Measurements from ENCODE around the gene PLEKHG3.

DNA sequence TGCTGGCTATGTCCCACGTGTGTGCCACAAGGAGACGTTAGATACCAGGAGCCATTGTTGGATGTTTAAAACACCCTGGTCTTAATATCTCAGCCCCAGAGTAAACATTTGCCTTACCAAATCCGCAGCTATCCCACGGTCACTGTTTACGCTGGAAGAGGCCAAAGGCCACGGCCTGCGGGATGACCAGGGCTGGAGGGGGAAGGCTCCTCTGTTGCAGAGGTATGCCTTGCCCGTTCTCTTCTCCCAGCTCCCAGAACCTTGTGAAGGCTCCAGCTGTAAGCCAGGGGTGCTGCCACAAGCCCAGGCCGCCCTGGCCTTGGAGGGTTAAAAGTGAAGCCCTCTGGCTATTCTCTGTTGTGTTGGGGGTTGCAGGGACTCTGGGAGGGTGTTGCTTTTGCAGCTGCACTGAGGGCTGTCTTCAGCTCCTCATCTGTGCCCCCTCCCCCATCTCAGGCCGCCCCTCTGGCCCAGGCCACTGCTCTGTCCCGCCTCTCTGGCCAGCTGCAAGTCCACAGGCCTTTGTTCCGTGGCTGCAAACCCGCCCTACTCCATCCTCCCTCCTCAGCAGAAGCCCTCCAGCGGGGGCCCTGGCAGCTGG lies 2.5 kb downstream of the PLEKHG3 start:
- TF ChIP-seq LEF1 (IDR thresholded peaks at IDR 0.05; ENCODE audit: borderline replicate concordance) = no peak
- TF ChIP-seq BHLHE40 (IDR thresholded peaks at IDR 0.05; ENCODE audit: borderline replicate concordance) = no peak
- TF ChIP-seq ARNT (IDR thresholded peaks at IDR 0.05) = no peak
- TF ChIP-seq FOXM1 (IDR thresholded peaks at IDR 0.05; ENCODE audit: borderline replicate concordance) = no peak
- no peak for TF ChIP-seq CTBP1 (IDR thresholded peaks at IDR 0.05; ENCODE audit: borderline replicate concordance)
- TF ChIP-seq FOXA1 (IDR thresholded peaks at IDR 0.05) = no peak
- no peak for TF ChIP-seq SP1 (IDR thresholded peaks at IDR 0.05)
- TF ChIP-seq FOXK2 (IDR thresholded peaks at IDR 0.05) = no peak
